Uterus (tissue), 4 donors: ENCODE results near the gene IKBIP. TPM values are rescaled to one million over a fixed set of nuclear protein-coding genes. Genes with fewer than 3 reads are reported as not detected.

Experiments used
- DNase-seq, 2 donors: peaks; one replicate each; pipeline ENCODE4 v3.0.0-alpha.2; 2019 to 2020
- H3K27ac ChIP-seq, 2 donors: fragments of 200-600 bp; sonication (generic); 1 replicate in 1 of 2; 2 replicates in 1 of 2; pipeline ENCODE4 v1.5.1; 2016 to 2018
- H3K27me3 ChIP-seq, 2 donors: fragments of 200-600 bp; sonication (generic); one replicate each; pipeline ENCODE4 v1.5.1; 2018 to 2019; ENCODE audit warnings: control low read depth in 1 of 2
- H3K36me3 ChIP-seq, 2 donors: fragments of 200-600 bp; sonication (generic); one replicate each; pipeline ENCODE4 v1.5.1; 2019; ENCODE audit warnings: control low read depth in 1 of 2
- H3K4me1 ChIP-seq, 2 donors: fragments of 200-600 bp; sonication (generic); one replicate each; pipeline ENCODE4 v1.5.1; 2018 to 2019; ENCODE audit warnings: control low read depth in 1 of 2
- H3K4me3 ChIP-seq, 2 donors: fragments of 200-600 bp; sonication (generic); 1 replicate in 1 of 2; 2 replicates in 1 of 2; pipeline ENCODE4 v1.5.1; 2018 to 2019; ENCODE audit warnings: mild to moderate bottlenecking in 1 of 2
- H3K9me3 ChIP-seq, 2 donors: fragments of 200-600 bp; sonication (generic); one replicate each; pipeline ENCODE4 v1.5.1; 2019; ENCODE audit warnings: control low read depth in 1 of 2
- CTCF ChIP-seq, 4 experiments: fragments of 200-600 bp in 2 of 4; fragments of 450-650 bp in 2 of 4; sonication (generic) in 2 of 4; IDR thresholded peaks; one replicate each; pipeline ENCODE4 v1.5.1; 2016 to 2019; ENCODE audit warnings: antibody characterized with exemption in 4 of 4, mild to moderate bottlenecking in 2 of 4, moderate library complexity in 1 of 4
- POLR2A ChIP-seq, 2 donors: fragments of 450-650 bp; IDR thresholded peaks; one replicate each; pipeline ENCODE4 v1.6.1; 2016; ENCODE audit warnings: antibody characterized with exemption in 2 of 2, mild to moderate bottlenecking in 1 of 2, moderate library complexity in 1 of 2
- intact Hi-C: fragments of 100-400 bp; cut with DNase I; formaldehyde crosslinking; loops from one replicate; pipeline ENCODE4 v1.15.1; 2023; ENCODE audit warnings: low total_unique reads
- total RNA-seq, 4 donors: library from RNA; depleted of rRNA in 3 of 4; stranded (reverse); fragments of >200 nt in 3 of 4; gene quantifications; one replicate each; pipeline versions ENCODE4 v1.1.0 to v1.2.4, GENCODE V29; 2014 to 2023
- donor health status: DM: yes; HTN: yes; CAD: no.

The IKBIP gene
- total RNA-seq, 4 donors from 2014 or later, result 11.8 to 37.3 (median 18.0) TPM

- Histone ChIP-seq H3K4me1 (no peaks in the 10 kb centered on the region), H3K27me3 (no peaks in the 10 kb centered on the region), H3K27ac (no peak overlapping the region), H3K9me3 (no peaks in the 10 kb centered on the region), H3K36me3 (no peaks in the 10 kb centered on the region), H3K4me3 (no peak overlapping the region)
- TF ChIP-seq CTCF (IDR thresholded peaks at IDR 0.05) (no peak), POLR2A (IDR thresholded peaks at IDR 0.05) (no peak)
- intact Hi-C loops, result no loop called here
- DNase-seq, result no peak
Measured at GRCh38 chr12:98587084-98587483, 57.5 kb downstream of the IKBIP start.

- no peak for TF ChIP-seq CTCF (IDR thresholded peaks at IDR 0.05)
- no peak for DNase-seq
- no peak overlapping the region for H3K27ac ChIP-seq
- H3K27me3 ChIP-seq, result no peaks in the 10 kb centered on the region
- no peaks in the 10 kb centered on the region for H3K36me3 ChIP-seq
- no peaks in the 10 kb centered on the region for H3K9me3 ChIP-seq
- no peaks in the 10 kb centered on the region for H3K4me1 ChIP-seq
- H3K4me3 ChIP-seq, result no peak overlapping the region
- intact Hi-C loops, result no loop called here
Measured at GRCh38 chr12:98582093-98582492, 62.5 kb downstream of the IKBIP start.

- DNase-seq, result no peak
- intact Hi-C loops, result no loop called here
- Histone ChIP-seq H3K4me3 (no peak overlapping the region), H3K36me3 (no peaks in the 10 kb centered on the region), H3K27ac (no peak overlapping the region), H3K27me3 (no peaks in the 10 kb centered on the region), H3K9me3 (no peaks in the 10 kb centered on the region), H3K4me1 (no peaks in the 10 kb centered on the region)
- no peak for TF ChIP-seq POLR2A (IDR thresholded peaks at IDR 0.05)
- no peak for TF ChIP-seq CTCF (IDR thresholded peaks at IDR 0.05)
Measured at GRCh38 chr12:98581101-98581500, 63.5 kb downstream of the IKBIP start.

- Histone ChIP-seq H3K9me3 (no peaks in the 10 kb centered on the region), H3K36me3 (no peaks in the 10 kb centered on the region), H3K27me3 (no peaks in the 10 kb centered on the region), H3K27ac (no peak overlapping the region), H3K4me1 (no peaks in the 10 kb centered on the region), H3K4me3 (no peak overlapping the region)
- no peak for TF ChIP-seq CTCF (IDR thresholded peaks at IDR 0.05)
- no peak for TF ChIP-seq POLR2A (IDR thresholded peaks at IDR 0.05)
- DNase-seq, result no peak
- intact Hi-C loops, result no loop called here
Measured at GRCh38 chr12:98580695-98581094, 63.9 kb downstream of the IKBIP start.

GRCh38 chr12:98579835-98580234, 64.8 kb downstream of the IKBIP start:
- H3K4me3 ChIP-seq, result no peak overlapping the region
- H3K27me3 ChIP-seq, result no peaks in the 10 kb centered on the region
- intact Hi-C loops, result no loop called here
- no peaks in the 10 kb centered on the region for H3K36me3 ChIP-seq
- H3K4me1 ChIP-seq, result no peaks in the 10 kb centered on the region
- TF ChIP-seq POLR2A (IDR thresholded peaks at IDR 0.05), result no peak
- TF ChIP-seq CTCF (IDR thresholded peaks at IDR 0.05), result no peak
- no peak overlapping the region for H3K27ac ChIP-seq
- no peak for DNase-seq
- no peaks in the 10 kb centered on the region for H3K9me3 ChIP-seq
